GM13977 (cell line): Measurements from ENCODE around the gene NINJ2.
A peak's percentile ranks its signal among the peaks of the same experiment; 100 is the strongest.

Experiments used
- DNase-seq: peaks from one replicate; pipeline ENCODE4 v3.0.0; 2012; ENCODE audit warnings: low spot score
- in situ Hi-C: fragments of 300-500 bp; cut with MboI; formaldehyde crosslinking; loops from one replicate; pipeline ENCODE4 v1.12.0; 2022; ENCODE audit warnings: low sequenced_read_pairs, low pct_unique_long_range_greater_than_20kb, mixed read lengths, inconsistent platforms; ENCODE audit not compliant: unreplicated experiment
- TF ChIP-seq, protein P1 (sequence below): IDR thresholded peaks from 2 replicates; pipeline ENCODE4 v1.5.1; 2012; ENCODE audit warnings: mild to moderate bottlenecking, control low read depth; ENCODE audit not compliant: insufficient read depth; ENCODE audit errors: extremely low read depth, missing control alignments

The NINJ2 gene

DNA sequence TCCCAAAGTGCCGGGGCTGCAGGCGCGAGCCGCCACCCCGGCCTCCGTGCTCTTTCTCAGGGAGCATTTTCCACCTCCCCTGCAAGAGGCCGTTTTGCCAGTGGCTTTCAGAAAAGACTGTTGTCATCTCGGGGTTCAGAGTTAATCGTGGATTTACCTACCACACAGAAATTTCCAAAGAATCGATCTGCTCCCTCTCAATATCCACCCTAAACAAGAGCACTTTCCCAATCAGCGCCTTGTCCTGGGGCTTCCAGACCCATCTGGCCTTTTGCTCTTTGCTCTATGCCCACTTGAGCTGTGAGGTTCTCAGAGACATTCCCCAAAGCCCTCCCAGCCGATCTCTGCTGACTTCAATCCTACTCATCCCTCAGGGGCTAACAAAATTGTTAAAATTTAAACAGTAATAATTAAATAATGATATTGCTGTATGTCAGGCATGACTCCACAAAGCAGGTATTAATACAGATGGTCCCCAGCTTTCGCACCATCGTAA lies 86.6 kb downstream of the NINJ2 start:
- TF ChIP-seq, protein P1, sequence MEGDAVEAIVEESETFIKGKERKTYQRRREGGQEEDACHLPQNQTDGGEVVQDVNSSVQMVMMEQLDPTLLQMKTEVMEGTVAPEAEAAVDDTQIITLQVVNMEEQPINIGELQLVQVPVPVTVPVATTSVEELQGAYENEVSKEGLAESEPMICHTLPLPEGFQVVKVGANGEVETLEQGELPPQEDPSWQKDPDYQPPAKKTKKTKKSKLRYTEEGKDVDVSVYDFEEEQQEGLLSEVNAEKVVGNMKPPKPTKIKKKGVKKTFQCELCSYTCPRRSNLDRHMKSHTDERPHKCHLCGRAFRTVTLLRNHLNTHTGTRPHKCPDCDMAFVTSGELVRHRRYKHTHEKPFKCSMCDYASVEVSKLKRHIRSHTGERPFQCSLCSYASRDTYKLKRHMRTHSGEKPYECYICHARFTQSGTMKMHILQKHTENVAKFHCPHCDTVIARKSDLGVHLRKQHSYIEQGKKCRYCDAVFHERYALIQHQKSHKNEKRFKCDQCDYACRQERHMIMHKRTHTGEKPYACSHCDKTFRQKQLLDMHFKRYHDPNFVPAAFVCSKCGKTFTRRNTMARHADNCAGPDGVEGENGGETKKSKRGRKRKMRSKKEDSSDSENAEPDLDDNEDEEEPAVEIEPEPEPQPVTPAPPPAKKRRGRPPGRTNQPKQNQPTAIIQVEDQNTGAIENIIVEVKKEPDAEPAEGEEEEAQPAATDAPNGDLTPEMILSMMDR = no peak
- in situ Hi-C loops = no loop called here
- DNase-seq = no peak

DNA sequence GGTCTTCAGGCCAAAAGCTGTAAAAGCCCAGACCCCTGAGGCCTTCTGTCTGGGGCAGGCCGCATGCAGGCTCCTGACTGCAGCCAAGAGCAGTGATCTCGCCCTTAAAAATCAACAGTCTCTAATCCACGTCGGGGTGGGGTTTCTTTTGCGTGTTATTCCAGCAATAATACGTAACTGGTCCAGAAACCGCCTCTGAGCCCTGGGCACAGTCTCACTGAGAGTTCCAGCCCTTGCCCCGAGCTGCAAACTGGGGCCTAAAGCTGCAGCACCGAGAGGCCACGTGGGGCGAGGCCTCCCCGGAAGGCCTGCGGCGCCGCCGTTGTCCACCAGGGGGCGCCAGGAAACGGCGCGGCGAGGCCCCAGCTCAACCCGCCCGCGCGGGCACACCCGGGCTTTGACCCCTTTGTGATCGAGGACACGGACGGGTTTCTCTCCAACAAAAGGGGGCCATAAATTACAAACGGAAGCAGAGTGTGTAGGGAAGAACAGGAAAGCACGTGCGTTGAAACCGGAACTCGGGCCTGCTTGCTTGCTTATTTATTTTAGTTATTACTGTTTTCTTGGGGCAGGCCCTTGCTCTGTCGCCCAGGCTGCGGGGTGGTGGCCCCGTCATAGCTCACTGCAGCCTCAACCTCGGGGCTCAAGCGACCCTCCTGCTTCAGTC lies 87.2 kb downstream of the NINJ2 start:
- TF ChIP-seq, protein P1 = peak; percentile 97
- in situ Hi-C loops = no loop called here
- DNase-seq = peak; percentile 92

DNA sequence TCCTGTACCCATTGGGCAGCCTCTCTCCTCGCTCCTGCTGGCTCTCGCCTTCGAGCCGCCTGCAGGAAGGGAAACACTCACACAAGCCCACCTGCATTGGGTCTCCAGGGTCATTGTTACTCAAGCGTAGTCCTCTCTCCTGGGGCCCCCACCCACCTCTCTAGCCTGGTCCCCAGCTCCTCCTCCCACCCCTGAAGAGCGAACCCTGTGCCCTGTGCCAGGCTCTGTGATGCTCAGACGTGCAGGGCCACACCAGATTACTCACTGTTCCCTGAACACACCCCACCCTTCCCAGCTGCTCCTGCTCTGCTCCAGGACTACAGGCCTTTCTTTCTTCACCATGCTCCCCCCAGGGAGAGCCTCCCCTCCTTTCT lies 88.1 kb downstream of the NINJ2 start:
- TF ChIP-seq, protein P1 = no peak
- in situ Hi-C loops = no loop called here
- no peak for DNase-seq

DNA sequence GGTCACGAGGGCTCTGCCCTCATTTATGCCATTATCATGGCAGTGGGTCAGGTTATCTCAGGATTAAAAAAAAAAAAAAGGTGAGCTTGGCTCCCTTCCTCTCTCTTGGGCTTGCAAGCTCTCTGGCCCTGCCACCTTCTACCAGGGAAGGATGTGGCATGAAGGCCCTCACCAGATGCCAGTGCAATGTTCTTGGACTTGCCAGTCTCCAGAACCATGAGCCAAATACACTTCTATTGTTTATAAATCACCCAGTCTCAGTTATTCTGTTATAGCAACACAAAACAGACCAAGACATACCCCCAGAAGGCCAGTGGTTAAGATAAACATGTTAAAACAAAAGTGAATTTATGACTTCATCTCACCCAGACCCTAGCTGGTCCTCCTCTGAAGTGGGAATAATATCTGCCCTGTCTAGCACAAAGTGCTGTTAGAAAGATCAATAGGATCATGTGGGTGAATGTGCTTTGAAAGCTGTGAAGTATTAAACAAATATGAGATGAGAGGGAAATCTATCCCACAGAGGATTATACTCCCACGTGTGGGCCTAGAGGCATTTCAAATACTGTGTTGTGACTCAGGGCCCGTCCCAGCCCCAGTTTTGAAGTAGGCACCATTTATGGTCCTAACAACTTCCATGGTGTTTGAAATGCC lies 88.6 kb downstream of the NINJ2 start:
- TF ChIP-seq, protein P1 = no peak
- in situ Hi-C loops = loop anchor here (5.0 to 25.0 kb wide), 2 partner anchors 238 to 363 kb away; partner anchors contain the start of gene RAD52
- no peak for DNase-seq

DNA sequence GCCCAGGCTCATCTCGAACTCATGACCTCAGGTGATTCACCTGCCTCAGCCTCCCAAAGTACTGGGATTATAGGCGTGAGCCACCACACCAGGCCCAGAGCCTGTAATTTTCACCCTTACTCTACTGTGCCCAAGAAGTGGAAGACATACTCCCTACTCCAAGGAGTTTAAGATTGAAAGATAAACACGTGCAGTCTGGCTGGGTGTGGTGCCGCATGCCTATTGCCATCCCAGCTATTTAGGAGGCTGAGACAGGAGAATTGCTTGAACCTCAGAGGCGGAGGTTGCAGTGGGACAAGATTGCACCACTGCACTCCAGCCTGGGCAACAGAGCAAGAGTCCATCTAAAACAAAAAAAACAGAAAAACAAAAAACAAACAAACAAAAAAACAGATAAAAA lies 90.0 kb downstream of the NINJ2 start:
- no peak for DNase-seq
- in situ Hi-C loops = loop anchor here (5.0 to 25.0 kb wide), 2 partner anchors 239 to 364 kb away; partner anchors contain the start of gene RAD52
- TF ChIP-seq, protein P1 = no peak

DNA sequence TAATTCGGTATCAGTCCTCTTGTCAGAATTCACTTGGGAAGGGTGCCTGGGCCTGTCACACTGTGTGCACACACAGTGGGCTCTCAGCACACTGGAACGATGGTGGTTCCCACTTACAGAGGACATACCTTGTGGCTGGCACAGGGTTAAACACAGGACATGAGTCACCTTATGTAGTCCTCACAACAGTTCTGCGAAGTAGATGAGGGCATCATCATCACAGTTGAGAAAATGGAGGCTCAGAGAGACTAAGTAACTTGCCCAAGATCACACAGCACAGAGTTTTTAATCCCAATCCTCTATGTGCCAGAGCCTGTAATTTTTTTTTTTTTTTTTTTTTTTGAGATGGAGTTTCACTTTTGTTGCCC lies 90.7 kb downstream of the NINJ2 start:
- TF ChIP-seq, protein P1 = no peak
- DNase-seq = no peak
- in situ Hi-C loops = loop anchor here (5.0 to 25.0 kb wide), 2 partner anchors 240 to 365 kb away; partner anchors contain the start of gene RAD52
